Stimulated activated CD8-positive, alpha-beta memory T cell treated with anti-CD3 and anti-CD28 coated beads, Interleukin-12 subunit alpha, Interleukin-12 subunit beta, amount 100 ng/mL, for 1 hour (primary cell): Measurements from ENCODE around the gene GALC.
"Not testable (repeated sequence)": the region's sequence is repeated elsewhere in the genome, so short reads cannot be mapped to it uniquely, and the experiment has no call there.

Source experiments
- DNase-seq: peaks from one replicate; pipeline ENCODE4 v3.0.0-alpha.2; 2020; ENCODE audit warnings: low read depth

GALC gene

GRCh38 chr14:87992718-87993628 is at the start of gene GALC:
Gene GALC (minus strand): TSS chr14:87993182. CDS start chr14:87993164, 18 bp downstream.
- peak; percentile 93 for DNase-seq

GRCh38 chr14:88040146-88040545 is 47.2 kb upstream of the GALC start:
- no peak for DNase-seq

- no peak for DNase-seq
These were observed 46.2 kb upstream of the GALC start for GRCh38 chr14:88039197-88039596.

- DNase-seq = no peak
These were observed 44.3 kb upstream of the GALC start for GRCh38 chr14:88037325-88037724.

GRCh38 chr14:88036422-88036821 is 43.4 kb upstream of the GALC start:
- no peak for DNase-seq

- no peak for DNase-seq
These were observed 41.1 kb upstream of the GALC start for GRCh38 chr14:88034076-88034475.

GRCh38 chr14:88032373-88032772 is 39.4 kb upstream of the GALC start:
- DNase-seq = no peak

GRCh38 chr14:88030892-88031291 is 37.9 kb upstream of the GALC start:
- no peak for DNase-seq

GRCh38 chr14:88030079-88030478 is 37.1 kb upstream of the GALC start:
- DNase-seq = no peak

GRCh38 chr14:88029500-88029899 is 36.5 kb upstream of the GALC start:
- no peak for DNase-seq

GRCh38 chr14:88026890-88027289 is 33.9 kb upstream of the GALC start:
- no peak for DNase-seq

- no peak for DNase-seq
These were observed 32.3 kb upstream of the GALC start for GRCh38 chr14:88025313-88025712.

- DNase-seq = not testable (repeated sequence)
These were observed 31.5 kb upstream of the GALC start for GRCh38 chr14:88024252-88025086.

- no peak for DNase-seq
These were observed 30.7 kb upstream of the GALC start for GRCh38 chr14:88023658-88024187.

GRCh38 chr14:88017535-88017934 is 24.6 kb upstream of the GALC start:
- DNase-seq = no peak

- no peak for DNase-seq
These were observed 23.8 kb upstream of the GALC start for GRCh38 chr14:88016768-88017167.

- no peak for DNase-seq
These were observed 20.9 kb upstream of the GALC start for GRCh38 chr14:88013750-88014349.

GRCh38 chr14:88012495-88012894 is 19.5 kb upstream of the GALC start:
- DNase-seq = no peak

- no peak for DNase-seq
These were observed 17.3 kb upstream of the GALC start for GRCh38 chr14:88010331-88010730.

GRCh38 chr14:88009486-88009885 is 16.5 kb upstream of the GALC start:
- no peak for DNase-seq

- DNase-seq = no peak
These were observed 15.2 kb upstream of the GALC start for GRCh38 chr14:88008039-88008742.

- no peak for DNase-seq
These were observed 14.6 kb upstream of the GALC start for GRCh38 chr14:88007608-88008007.
